Effector CD4-positive, alpha-beta T cell (primary cell): ENCODE measurements around the gene LYRM9.
"Not testable (repeated sequence)": the region's sequence is repeated elsewhere in the genome, so short reads cannot be mapped to it uniquely, and the experiment has no call there.

Experiments used
- DNase-seq: peaks from one replicate; pipeline ENCODE4 v3.0.0-alpha.2; 2020

LYRM9 gene

GRCh38 chr17:27837769-27838168 is 55.4 kb downstream of the LYRM9 start:
- not testable (repeated sequence) for DNase-seq

GRCh38 chr17:27836651-27837050 is 56.5 kb downstream of the LYRM9 start:
- no peak for DNase-seq

DNA sequence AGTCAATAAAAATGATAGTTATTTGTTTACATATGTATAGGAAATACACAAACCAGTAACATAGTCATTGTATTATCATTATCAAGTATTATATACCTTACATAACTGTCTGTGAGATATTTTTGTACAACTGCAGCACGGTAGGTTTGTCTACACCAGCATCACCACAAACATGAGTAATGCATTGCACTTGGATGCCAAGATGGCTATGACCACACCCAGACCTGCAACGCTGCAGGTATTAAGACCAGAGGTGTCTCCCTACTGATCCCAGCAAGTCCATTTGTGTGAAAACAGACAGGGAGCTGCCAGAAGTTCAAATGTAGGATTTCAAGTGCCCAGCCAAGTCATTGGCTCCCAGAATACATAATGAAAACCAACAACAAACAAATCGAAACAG is 58.6 kb downstream of the LYRM9 start:
- DNase-seq, result no peak

GRCh38 chr17:27832831-27833230 is 60.3 kb downstream of the LYRM9 start:
- no peak for DNase-seq

DNA sequence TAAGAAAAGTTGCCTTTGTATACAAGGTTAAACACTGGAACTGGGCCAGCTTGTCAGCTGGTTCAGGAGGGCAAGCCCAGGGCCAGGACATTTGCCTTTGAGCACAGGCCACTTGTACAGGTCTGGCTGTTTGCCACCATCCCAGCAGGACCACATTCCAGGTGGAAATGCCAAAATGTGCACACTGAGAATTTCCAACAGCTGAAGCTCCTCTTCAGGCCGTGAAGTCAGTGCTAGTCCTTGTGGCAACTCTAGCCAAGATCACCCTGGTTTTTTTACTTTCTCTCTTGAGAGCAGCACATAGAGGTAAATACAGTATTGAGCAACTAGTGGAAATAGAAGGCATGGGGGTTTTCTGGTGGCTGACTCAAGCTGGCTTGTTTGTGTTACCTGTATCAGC is 63.3 kb downstream of the LYRM9 start:
- not testable (repeated sequence) for DNase-seq

DNA sequence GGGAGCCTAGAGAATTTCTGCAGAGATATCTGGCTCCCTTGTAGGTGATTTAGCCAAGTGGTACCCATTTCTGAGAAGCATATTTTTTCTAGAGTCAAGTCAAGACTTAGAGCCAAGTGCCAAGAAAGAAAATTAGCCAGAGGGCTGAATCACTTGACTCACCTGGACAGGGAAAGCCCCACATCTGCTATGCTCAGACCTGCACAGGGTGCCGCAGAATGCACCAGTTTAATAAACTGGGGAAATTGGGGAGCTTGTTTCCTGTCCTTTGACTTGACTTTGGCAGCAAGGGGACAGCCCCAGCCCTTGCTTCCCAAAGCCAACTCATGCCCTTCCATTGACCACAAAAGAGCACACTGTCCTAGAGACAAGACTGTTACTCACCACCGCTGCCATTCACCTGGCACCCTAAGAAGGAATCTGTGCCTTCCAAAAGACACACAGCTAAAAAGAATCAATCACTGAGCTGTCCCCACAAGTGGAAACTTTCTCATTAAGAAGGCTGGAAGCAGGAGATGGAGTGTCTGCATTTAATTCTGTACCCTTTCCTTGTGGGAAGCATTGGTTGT is 63.9 kb downstream of the LYRM9 start:
- not testable (repeated sequence) for DNase-seq
